ENCODE results near the gene ANKRD63.

ANKRD63 gene

GRCh38 chr15:40282869-40283614 lies at the start of gene ANKRD63:
Gene ANKRD63, minus strand, starts transcription at chr15:40283064. Its CDS starts 478 bp downstream, at chr15:40282586.
- peak; percentile 19 for DNase-seq

- no peak for DNase-seq
These were observed 49.4 kb upstream of the ANKRD63 start for GRCh38 chr15:40332113-40332781.

- no peak for DNase-seq
These were observed 48.8 kb upstream of the ANKRD63 start for GRCh38 chr15:40331637-40332036.

- DNase-seq: no peak
These were observed 48.2 kb upstream of the ANKRD63 start for GRCh38 chr15:40331026-40331425.

GRCh38 chr15:40330368-40330836 lies 47.5 kb upstream of the ANKRD63 start:
- no peak for DNase-seq

- no peak for DNase-seq
These were observed 46.9 kb upstream of the ANKRD63 start for GRCh38 chr15:40329804-40330203.

- DNase-seq: no peak
These were observed 45.9 kb upstream of the ANKRD63 start for GRCh38 chr15:40328751-40329150.

GRCh38 chr15:40328176-40328575 lies 45.3 kb upstream of the ANKRD63 start:
- DNase-seq: no peak

- DNase-seq: no peak
These were observed 44.6 kb upstream of the ANKRD63 start for GRCh38 chr15:40327457-40327856.

- no peak for DNase-seq
These were observed 42.8 kb upstream of the ANKRD63 start for GRCh38 chr15:40325700-40326099.

GRCh38 chr15:40325188-40325587 lies 42.3 kb upstream of the ANKRD63 start:
- DNase-seq: no peak

- no peak for DNase-seq
These were observed 41.4 kb upstream of the ANKRD63 start for GRCh38 chr15:40323953-40324937.

GRCh38 chr15:40323239-40323952 lies 40.5 kb upstream of the ANKRD63 start, which contains the start of gene INAFM2:
Gene INAFM2, plus strand, starts transcription at chr15:40323692. Its CDS starts 364 bp downstream, at chr15:40324056.
- DNase-seq: peak; percentile 89

GRCh38 chr15:40322531-40323238 lies 39.8 kb upstream of the ANKRD63 start:
- DNase-seq: no peak

- peak; percentile 26 for DNase-seq
These were observed 38.1 kb upstream of the ANKRD63 start for GRCh38 chr15:40320931-40321371.

- DNase-seq: no peak
These were observed 37.5 kb upstream of the ANKRD63 start for GRCh38 chr15:40320409-40320808.

- no peak for DNase-seq
These were observed 34.7 kb upstream of the ANKRD63 start for GRCh38 chr15:40317580-40317979.

GRCh38 chr15:40316931-40317330 lies 34.1 kb upstream of the ANKRD63 start:
- no peak for DNase-seq

GRCh38 chr15:40314723-40315276 lies 31.9 kb upstream of the ANKRD63 start:
- DNase-seq: no peak

GRCh38 chr15:40313531-40314398 lies 30.9 kb upstream of the ANKRD63 start:
- DNase-seq: no peak
